ENCODE measurements around the gene WDR33. TPM values are rescaled to one million over a fixed set of nuclear protein-coding genes. Genes with fewer than 3 reads are reported as not detected.

Gene WDR33
- total RNA-seq, 2 experiments from 2014 or later: 71.4 to 74.6 TPM

GRCh38 chr2:127702395-127703009, 108.5 kb downstream of the WDR33 start:
- ChIA-PET CTCF (interaction anchor here (0.9 to 2.6 kb wide), 6 partner anchors 9 to 111 kb away, joined by 3 to 12 read pairs (median 4); no protein-coding TSS in a partner anchor), POLR2A (interaction anchor here (0.7 to 1.7 kb wide), 12 partner anchors 9 to 176 kb away, joined by 3 to 9 read pairs (median 4); partner anchors contain the start of genes IWS1 and WDR33)
- Mint-ChIP-seq H3K27me3 (no peaks in the 10 kb centered on the region), H3K9me3 (no peaks in the 10 kb centered on the region), H3K36me3 (ENCODE audit: low read depth) (peaks cover 44% of the 10 kb centered on the region), H3K4me1 (ENCODE audit: low read depth) (peaks cover 34% of the 10 kb centered on the region), H3K27ac (peak overlapping the region; percentile 93), H3K4me3 (peak overlapping the region; percentile 88)
- DNase-seq: no peak
- intact Hi-C loops (cut with micrococcal nuclease): no loop called here
- ATAC-seq: no peak
- no peak for TF ChIP-seq CTCF (IDR thresholded peaks at IDR 0.05)

GRCh38 chr2:127701651-127702394, 109.1 kb downstream of the WDR33 start:
- H3K4me1 Mint-ChIP-seq (ENCODE audit: low read depth): peaks cover 34% of the 10 kb centered on the region
- POLR2A ChIA-PET: interaction anchor here (0.7 to 1.7 kb wide), 11 partner anchors 12 to 186 kb away, joined by 3 to 9 read pairs (median 3); partner anchors contain the start of gene WDR33
- CTCF ChIA-PET: interaction anchor here (0.9 to 2.6 kb wide), 5 partner anchors 9 to 111 kb away, joined by 3 to 12 read pairs (median 5); no protein-coding TSS in a partner anchor

GRCh38 chr2:127701193-127701650, 109.7 kb downstream of the WDR33 start, which contains the start of gene SFT2D3:
Gene SFT2D3 (plus strand): TSS chr2:127701497. CDS start chr2:127701529, 32 bp downstream.
- ChIA-PET POLR2A (interaction anchor here (0.8 to 1.7 kb wide), 6 partner anchors 13 to 186 kb away, joined by 3 to 9 read pairs (median 4); partner anchors contain the start of gene WDR33), CTCF (interaction anchor here (1.5 to 1.7 kb wide), 2 partner anchors 10 to 110 kb away, joined by 4 to 12 read pairs; no protein-coding TSS in a partner anchor)
- no peaks in the 10 kb centered on the region for H3K9me3 Mint-ChIP-seq
- no peaks in the 10 kb centered on the region for H3K27me3 Mint-ChIP-seq
- TF ChIP-seq CTCF (IDR thresholded peaks at IDR 0.05): no peak
- H3K4me1 Mint-ChIP-seq (ENCODE audit: low read depth): peaks cover 34% of the 10 kb centered on the region
- peaks cover 37% of the 10 kb centered on the region for H3K36me3 Mint-ChIP-seq (ENCODE audit: low read depth)
- intact Hi-C loops (cut with micrococcal nuclease): no loop called here
- H3K4me3 Mint-ChIP-seq: peak within 1 kb of the TSS; percentile 88
- peak within 1 kb of the TSS; percentile 95 for H3K27ac Mint-ChIP-seq
- ATAC-seq (peak; percentile 87), DNase-seq (peak; percentile 92)

More at GRCh38 chr2:127701651-127702394, 109.1 kb downstream of the WDR33 start:
- DNase-seq (peak; percentile 83), ATAC-seq (peak; percentile 79)
- peak overlapping the region; percentile 93 for H3K27ac Mint-ChIP-seq
- peak overlapping the region; percentile 88 for H3K4me3 Mint-ChIP-seq
- no peaks in the 10 kb centered on the region for H3K9me3 Mint-ChIP-seq
- intact Hi-C loops (cut with micrococcal nuclease): no loop called here
- peaks cover 42% of the 10 kb centered on the region for H3K36me3 Mint-ChIP-seq (ENCODE audit: low read depth)
- no peaks in the 10 kb centered on the region for H3K27me3 Mint-ChIP-seq
- peak; percentile 29 for TF ChIP-seq CTCF (IDR thresholded peaks at IDR 0.05)

GRCh38 chr2:127700527-127701192, 110.3 kb downstream of the WDR33 start:
- TF ChIP-seq CTCF (IDR thresholded peaks at IDR 0.05): no peak
- peak overlapping the region; percentile 87 for H3K4me3 Mint-ChIP-seq
- H3K27ac Mint-ChIP-seq: peak overlapping the region; percentile 95
- H3K27me3 Mint-ChIP-seq: no peaks in the 10 kb centered on the region
- peaks cover 34% of the 10 kb centered on the region for H3K4me1 Mint-ChIP-seq (ENCODE audit: low read depth)
- DNase-seq (peak; percentile 42), ATAC-seq (peak; percentile 18)
- H3K36me3 Mint-ChIP-seq (ENCODE audit: low read depth): peaks cover 35% of the 10 kb centered on the region
- ChIA-PET POLR2A (interaction anchor here (0.7 to 1.7 kb wide), 4 partner anchors 15 to 110 kb away, joined by 3 to 9 read pairs (median 4); partner anchors contain the start of gene WDR33), CTCF (no interaction called here)
- intact Hi-C loops (cut with micrococcal nuclease): no loop called here
- no peaks in the 10 kb centered on the region for H3K9me3 Mint-ChIP-seq
